ENCODE data around the gene HAUS3.
"Not testable (repeated sequence)": the region's sequence is repeated elsewhere in the genome, so short reads cannot be mapped to it uniquely, and the experiment has no call there.

HAUS3 gene

DNA sequence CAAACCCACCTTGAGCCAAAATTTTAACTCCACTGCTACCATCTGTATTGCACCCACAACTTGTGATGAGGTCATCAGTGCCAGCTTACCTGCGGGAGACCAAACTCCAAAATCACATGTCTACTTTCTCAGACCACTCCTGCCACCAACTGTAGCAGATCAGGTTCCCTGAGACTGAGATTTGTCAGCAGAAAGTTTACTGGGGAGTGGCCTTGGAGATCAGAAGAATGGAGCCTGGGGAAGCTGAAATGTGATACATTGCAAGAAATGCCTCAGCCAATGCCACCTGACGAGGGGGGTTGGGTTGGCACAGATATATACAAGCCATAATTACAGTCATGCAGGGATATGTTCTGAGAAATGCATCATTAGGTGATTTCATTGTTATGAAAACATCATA, 19.1 kb downstream of the HAUS3 start:
- DNase-seq (ENCODE audit: low read depth in 2 of 2, low spot score in 1 of 2): no peak

DNA sequence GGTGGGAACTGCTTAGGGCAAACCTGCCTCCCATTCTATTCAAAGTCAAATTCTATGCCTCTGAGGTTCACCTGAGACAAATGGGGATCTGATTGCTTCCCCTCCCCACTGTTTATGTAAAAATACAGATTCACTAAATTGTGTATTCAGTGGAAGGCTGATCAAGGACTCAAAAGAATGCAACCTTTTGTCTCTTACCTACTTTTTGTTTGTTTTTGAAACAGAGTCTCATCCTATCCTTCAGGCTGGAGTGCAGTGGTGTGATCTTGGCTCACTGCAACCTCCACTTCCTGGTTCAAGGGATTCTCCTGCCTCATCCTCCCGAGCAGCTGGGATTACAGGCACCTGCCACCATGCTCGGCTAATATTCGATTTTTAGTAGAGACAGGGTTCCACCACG, 20.5 kb downstream of the HAUS3 start:
- not testable (repeated sequence) for DNase-seq (ENCODE audit: low read depth in 2 of 2, low spot score in 1 of 2)

DNA sequence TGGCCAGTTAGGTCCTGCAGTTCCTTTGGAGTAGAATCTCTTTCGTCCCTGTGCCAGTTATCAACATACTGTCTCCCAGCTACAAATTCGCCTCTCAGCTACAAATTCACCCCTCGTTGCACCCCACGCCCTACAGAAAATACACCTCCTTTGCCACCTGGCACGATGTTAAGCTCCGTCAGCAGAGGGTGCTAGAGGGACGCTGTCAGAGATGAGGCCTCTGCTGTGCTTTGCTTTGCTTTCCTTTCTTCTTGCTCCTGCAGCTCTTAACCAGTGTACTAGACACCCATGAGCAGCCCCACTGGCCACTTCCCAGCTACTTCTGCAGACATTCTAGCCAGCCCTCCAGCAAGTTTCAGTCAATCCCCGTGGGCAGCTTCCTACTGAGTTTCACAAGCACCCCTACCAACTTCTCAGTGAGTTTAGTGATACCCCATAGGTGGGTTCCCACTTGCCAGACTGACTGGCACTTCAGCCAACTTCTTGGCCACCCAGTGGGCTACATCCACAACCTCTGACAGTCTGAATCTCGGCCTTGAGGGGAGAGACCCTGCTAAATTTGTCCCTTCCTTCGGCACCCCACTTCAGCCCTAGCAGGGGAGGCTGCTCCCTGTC, 21.8 kb downstream of the HAUS3 start:
- DNase-seq (ENCODE audit: low read depth in 2 of 2, low spot score in 1 of 2): peak; percentile 60 to 68

DNA sequence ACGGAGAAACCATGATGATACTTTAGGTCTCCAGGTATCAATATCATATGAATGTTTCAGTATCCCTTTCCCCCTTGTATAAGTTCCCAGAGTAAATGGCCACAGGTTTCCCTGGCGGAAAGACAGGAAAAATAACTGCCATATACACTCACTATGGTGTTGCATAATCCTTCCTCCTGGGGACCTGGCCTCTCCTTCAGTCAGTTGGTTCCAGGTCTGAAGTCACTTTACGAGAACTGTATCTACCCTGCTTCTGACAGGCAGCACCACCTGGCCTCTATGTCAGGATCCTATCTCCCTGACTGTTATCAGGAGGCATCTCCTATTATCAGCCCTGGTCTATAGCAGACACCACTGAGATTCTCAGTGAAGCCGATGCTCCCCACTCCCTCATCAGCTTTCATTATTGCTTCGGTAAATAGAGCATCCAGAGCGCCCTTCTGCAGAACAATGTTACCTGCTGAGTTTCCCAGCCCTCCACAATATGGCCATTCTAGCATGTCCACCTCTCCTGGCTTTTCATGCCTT, 22.6 kb downstream of the HAUS3 start:
- no peak for DNase-seq (ENCODE audit: low read depth in 2 of 2, low spot score in 1 of 2)

DNA sequence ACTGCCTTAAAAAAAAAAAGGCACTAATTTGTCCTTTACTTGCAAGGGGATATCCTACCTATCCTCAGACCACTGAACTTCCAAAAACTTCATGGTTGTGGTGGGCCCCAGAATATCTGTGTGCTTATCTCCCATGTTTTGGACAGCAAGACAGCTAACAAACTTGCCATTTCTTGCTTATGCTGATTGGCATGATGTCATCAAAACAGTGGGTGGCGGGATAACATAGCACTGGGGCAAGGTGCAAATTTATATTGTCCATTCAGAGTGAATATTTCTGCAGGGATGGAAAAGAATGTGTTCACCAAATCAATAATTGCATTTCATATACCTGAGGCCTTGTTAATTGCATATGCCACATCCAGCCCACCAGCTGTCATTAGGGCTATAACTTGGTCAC, 23.5 kb downstream of the HAUS3 start:
- no peak for DNase-seq (ENCODE audit: low read depth in 2 of 2, low spot score in 1 of 2)

DNA sequence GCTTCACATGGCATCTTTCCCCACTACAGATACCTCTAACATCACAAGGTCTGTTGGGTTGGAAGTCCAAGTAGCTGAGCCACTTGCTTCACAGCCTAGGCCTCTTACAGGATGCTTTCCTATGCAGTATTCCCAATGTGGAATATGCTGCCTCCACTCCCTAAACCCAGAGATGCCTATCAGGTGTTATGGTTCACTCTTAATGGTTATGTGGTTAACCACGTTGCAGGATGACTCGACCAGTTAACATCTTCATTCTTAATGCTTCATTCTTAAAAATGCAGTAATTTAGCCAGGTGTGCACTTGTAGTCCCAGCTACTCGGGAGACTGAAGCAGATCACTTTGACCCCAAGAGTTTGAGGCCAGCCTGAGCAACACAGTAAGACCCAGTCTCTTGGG, 24.2 kb downstream of the HAUS3 start:
- DNase-seq (ENCODE audit: low read depth in 2 of 2, low spot score in 1 of 2): no peak

DNA sequence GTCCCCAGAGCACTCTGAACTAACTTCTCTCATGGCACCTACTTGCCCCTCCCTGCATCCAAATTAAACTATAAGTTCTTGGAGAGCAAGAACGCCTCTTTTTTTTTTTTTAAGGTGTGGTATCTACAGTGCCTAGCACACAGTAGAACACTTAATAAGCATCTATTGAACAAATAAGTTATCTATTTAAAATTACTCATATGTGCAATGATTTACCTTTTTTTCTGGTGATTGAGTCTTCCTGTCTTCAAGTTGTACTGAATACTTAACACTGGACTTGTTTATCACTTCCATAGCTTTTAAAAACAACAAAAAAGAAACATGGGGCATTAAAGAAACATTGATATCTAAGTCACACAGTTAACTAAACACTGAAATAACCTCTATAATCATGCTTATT, 29.1 kb downstream of the HAUS3 start:
- DNase-seq (ENCODE audit: low read depth in 2 of 2, low spot score in 1 of 2): no peak

DNA sequence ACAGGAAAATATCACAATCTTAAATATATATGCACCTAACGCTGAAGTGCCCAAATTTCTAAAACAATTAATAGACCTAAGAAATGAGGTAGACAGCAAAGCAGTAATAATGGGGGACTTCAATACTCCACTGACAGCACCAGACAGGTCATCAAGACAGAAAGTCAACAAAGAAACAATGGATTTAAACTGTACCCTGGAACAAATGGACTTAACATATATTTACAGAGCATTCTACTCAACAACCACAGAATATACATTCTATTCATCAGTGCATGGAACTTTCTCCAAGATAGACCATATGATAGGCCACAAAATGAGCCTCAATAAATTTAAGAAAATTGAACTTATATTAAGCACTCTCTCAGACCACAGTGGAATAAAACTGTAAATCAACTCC, 39.1 kb downstream of the HAUS3 start:
- DNase-seq (ENCODE audit: low read depth in 2 of 2, low spot score in 1 of 2): not testable (repeated sequence)

DNA sequence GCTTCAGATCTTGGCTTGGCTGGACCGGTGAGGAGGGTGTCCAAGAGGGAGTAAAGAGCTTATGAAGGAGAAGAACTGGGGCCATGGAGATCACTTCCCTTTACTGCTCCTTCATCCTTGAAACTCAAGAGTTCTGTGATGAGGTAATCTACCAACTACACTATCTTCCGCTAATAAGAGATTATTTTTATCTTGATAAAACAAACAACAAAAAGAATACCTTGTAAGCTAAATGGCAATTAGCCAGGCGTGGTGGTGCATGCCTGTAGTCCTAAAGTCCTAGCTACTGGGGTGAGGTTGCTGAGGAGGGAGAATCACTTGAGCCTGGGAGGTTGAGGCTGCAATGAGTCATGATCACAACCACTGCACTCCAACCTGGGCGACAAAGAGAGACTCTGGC, 47.4 kb downstream of the HAUS3 start:
- no peak for DNase-seq (ENCODE audit: low read depth in 2 of 2, low spot score in 1 of 2)

DNA sequence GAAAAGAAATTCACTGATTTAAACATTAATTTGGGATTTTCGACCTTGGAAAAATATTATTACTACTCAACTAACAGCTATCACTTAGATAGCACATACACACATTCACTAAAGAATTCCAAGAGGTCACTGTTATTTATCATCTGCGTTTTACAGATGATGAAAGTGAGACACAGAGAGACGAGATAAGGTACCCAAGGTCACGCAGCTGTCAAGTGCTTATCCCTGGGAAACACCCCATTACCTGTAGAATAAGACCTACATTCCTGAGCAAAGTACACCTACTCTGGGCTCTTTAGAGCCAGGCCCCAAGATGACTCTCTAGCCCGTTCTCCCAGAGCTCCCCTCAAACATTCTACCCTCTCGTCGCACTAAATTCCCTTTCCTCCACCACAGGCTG, 48.6 kb downstream of the HAUS3 start:
- DNase-seq (ENCODE audit: low read depth in 2 of 2, low spot score in 1 of 2): no peak

DNA sequence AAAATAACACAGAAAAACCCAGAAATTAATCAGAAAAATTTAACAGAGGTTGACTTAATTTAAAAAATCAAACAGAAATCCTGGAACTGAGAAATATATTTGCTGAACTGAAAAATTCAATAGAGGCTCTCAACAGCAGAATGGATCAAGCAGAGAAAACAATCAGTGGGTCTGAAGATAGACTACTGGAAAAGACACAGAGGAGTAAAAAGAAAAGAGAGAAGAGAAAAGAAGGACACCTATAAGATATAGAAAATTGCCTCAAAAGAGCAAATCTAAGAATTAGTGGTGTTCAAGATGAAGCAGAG, 55.1 kb downstream of the HAUS3 start:
- no peak for DNase-seq (ENCODE audit: low read depth in 2 of 2, low spot score in 1 of 2)

DNA sequence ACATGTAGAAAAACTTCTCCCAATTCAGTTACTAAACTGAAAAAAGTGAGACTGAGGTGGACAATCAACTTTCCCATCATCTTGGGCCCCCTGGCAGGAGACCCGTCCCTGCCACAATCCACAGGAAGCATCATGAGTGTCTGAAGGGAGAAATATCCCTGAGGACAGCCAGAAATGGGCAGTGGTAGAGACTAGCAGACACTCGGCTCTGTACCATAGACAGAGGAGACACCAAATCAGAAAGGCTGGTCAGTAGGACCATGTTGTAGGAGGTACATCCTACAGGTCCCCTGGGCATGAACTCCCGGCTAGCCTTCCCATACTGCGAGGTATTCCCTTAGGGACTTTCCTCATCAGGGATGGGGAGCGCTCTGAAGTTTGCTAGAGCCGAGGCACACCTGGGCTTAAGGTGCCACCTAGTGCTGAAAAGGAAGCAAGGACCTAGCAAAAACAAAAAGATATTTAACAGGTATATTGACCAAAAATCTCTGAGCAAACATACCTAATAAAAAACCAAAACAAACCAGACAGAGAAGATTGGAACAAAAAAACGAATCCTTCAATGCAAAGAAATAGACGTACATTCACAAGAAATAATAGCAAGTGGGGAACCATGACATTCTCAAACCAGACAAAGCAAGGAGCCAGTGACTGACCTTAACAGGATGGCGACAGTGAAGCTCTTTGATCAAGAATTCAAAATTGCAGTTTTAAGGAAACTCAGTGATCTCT, 55.6 kb downstream of the HAUS3 start:
- no peak for DNase-seq (ENCODE audit: low read depth in 2 of 2, low spot score in 1 of 2)

DNA sequence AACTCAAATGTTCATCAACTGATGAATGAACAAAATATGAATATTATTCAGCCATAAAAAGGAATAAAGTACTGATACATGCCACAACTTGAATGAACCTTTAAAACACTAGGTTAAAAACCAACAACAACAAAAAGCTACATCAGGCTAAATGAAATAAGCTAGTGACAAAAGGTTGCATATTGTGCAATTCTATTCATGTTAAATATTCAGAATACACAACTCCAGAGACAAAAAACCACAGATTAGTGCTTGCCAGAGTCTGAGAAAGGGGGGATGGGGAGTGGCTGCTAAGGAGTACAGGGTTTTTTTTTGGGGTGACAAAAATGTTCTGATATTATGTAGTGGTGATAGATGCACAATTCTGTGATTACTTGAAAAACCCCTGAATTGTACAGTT, 58.5 kb downstream of the HAUS3 start:
- DNase-seq (ENCODE audit: low read depth in 2 of 2, low spot score in 1 of 2): no peak

DNA sequence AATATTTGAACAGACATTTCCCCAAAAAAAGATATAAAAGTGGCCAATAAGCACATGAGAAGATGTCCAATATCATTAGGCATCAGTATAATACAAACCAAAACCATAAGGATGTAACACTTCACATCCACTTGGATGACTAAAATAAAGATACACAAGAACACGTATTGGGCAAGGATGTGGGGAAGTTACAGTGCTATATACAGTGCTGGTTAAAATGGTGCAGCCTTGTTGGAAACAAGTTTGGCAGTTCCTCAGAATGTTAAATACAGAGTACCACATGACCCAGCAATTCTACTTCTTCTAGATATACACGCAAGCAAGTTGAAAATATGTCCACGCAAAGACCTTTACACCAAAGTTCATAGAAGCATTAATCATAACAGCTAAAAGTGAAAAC, 58.9 kb downstream of the HAUS3 start:
- no peak for DNase-seq (ENCODE audit: low read depth in 2 of 2, low spot score in 1 of 2)

DNA sequence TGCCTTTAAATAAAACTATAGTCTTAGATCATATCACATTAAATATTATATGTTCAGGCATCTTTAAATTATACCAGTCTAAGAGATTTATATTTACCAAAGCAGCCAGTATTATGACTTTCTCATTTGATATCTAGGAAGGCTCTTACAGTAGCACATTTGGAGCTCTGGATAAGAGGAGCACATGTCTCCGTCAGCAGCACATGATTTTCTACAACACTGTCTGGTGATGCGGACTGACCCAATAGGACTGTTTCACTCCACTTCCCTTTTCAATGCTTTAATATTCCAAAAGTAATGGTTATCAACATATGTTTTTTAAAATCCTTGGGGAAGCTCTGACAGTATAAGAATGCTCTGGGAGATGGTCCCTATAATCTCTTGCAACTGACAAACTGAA, 61.5 kb downstream of the HAUS3 start:
- DNase-seq (ENCODE audit: low read depth in 2 of 2, low spot score in 1 of 2): no peak

DNA sequence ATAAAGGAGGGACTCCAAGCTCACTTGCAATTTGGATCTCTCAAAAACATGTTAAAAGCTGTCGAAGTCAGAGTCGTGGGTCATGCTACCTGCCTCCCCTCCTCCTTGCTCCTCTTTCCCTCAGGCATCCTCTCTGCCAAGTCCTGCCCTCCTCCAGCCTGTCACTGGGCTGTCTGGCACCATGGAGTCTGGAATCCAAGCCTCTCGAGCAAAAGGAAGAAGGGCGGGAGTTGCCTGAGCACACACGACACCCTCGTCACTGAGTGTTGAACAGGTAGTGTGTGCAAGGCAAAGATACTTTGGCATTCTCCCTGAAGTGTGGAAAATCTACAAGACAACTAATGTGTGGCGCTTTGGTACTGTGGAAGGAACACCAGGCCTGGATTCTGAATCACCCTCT, 62.2 kb downstream of the HAUS3 start:
- DNase-seq (ENCODE audit: low read depth in 2 of 2, low spot score in 1 of 2): no peak

DNA sequence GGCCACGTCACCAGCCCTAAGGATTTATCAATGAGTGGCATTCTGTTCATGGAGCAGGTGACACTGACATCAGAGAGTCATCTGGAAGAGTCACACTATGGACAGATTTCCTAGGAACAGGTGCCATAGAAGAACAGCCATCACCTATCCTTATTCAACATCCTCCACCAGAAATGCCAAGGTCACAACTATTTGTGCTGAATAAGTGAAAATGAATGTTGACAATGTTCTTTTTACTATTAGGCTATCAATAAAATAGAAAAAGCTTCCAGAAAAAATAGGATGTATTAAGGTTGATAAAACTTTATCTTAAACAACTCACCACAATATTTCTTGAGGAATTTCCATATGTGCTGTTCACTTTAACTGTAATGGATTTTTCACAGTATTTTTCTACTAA, 62.9 kb downstream of the HAUS3 start:
- DNase-seq (ENCODE audit: low read depth in 2 of 2, low spot score in 1 of 2): no peak

All from stimulated activated CD8-positive, alpha-beta memory T cell treated with anti-CD3 and anti-CD28 coated beads, Interleukin-4, amount 100 ng/mL, for 4 hours (primary cell).